Measurements from ENCODE around the gene NHEJ1. TPM values are rescaled to one million over a fixed set of nuclear protein-coding genes. Genes with fewer than 3 reads are reported as not detected.

The NHEJ1 gene
- total and polyA plus RNA-seq, 12 donors: 3.8 to 12.0 (median 7.1) TPM

GRCh38 chr2:219122202-219122980, 38.2 kb downstream of the NHEJ1 start:
- H3K4me1 ChIP-seq: peaks cover 0 to 50% (median 15%) of the 10 kb centered on the region in 9 donors
- whole genome bisulfite sequencing, 2 donors: 86 to 89% methylated on average over 5 of the region's 5 CpGs
- no peaks in the 10 kb centered on the region for H3K27me3 ChIP-seq
- no peak overlapping the region for H3K27ac ChIP-seq
- no peak for TF ChIP-seq CTCF (IDR thresholded peaks at IDR 0.05)
- intact Hi-C loops (cut with DNase I): no loop called here
- ATAC-seq (no peak), DNase-seq (no peak)
- H3K36me3 ChIP-seq: no peaks in the 10 kb centered on the region
- no peak overlapping the region for H3K4me3 ChIP-seq
- no peaks in the 10 kb centered on the region for H3K9me3 ChIP-seq

GRCh38 chr2:219120082-219120481, 40.5 kb downstream of the NHEJ1 start:
- Histone ChIP-seq H3K4me1 (peaks cover 0 to 31% (median 14%) of the 10 kb centered on the region in 9 donors), H3K9me3 (no peaks in the 10 kb centered on the region), H3K36me3 (no peaks in the 10 kb centered on the region), H3K27me3 (no peaks in the 10 kb centered on the region), H3K4me3 (no peak overlapping the region), H3K27ac (no peak overlapping the region)
- intact Hi-C loops (cut with DNase I): no loop called here
- TF ChIP-seq CTCF (IDR thresholded peaks at IDR 0.05): no peak
- no peak for DNase-seq
- ATAC-seq: no peak

- Histone ChIP-seq H3K4me3 (no peak overlapping the region), H3K9me3 (no peaks in the 10 kb centered on the region), H3K4me1 (peaks cover 0 to 26% (median 14%) of the 10 kb centered on the region in 9 donors), H3K27me3 (no peaks in the 10 kb centered on the region), H3K36me3 (no peaks in the 10 kb centered on the region), H3K27ac (no peak overlapping the region)
- peak; percentile 47 to 85 (median 77) for TF ChIP-seq CTCF (IDR thresholded peaks at IDR 0.05)
- intact Hi-C loops (cut with DNase I): loop anchor here (1.0 to 10.0 kb wide), 9 partner anchors 35 to 65 kb away; no protein-coding TSS in a partner anchor
- WGBS, 2 donors: 52 to 57% methylated on average over 7 of the region's 7 CpGs
- ATAC-seq (peak in 7 of 8 donors; percentile 62 to 92 (median 78)), DNase-seq (peak; percentile 39 to 70)
These were observed 41.1 kb downstream of the NHEJ1 start for GRCh38 chr2:219119422-219120043.

- peak overlapping the region in 1 of 10 donors; percentile 6 for H3K4me3 ChIP-seq
- 40 to 45% methylated on average over 12 of the region's 12 CpGs for WGBS, 2 donors
- H3K9me3 ChIP-seq: no peaks in the 10 kb centered on the region
- no peaks in the 10 kb centered on the region for H3K36me3 ChIP-seq
- DNase-seq: peak; percentile 30 to 41
- H3K4me1 ChIP-seq: peaks cover 0 to 15% (median 14%) of the 10 kb centered on the region in 9 donors
- TF ChIP-seq CTCF (IDR thresholded peaks at IDR 0.05): no peak
- ATAC-seq: peak; percentile 60 to 97 (median 80)
- H3K27ac ChIP-seq: no peak overlapping the region
- intact Hi-C loops (cut with DNase I): loop anchor here (2.0 to 10.0 kb wide), 8 partner anchors 36 to 64 kb away; no protein-coding TSS in a partner anchor
- H3K27me3 ChIP-seq: no peaks in the 10 kb centered on the region
These were observed 42.1 kb downstream of the NHEJ1 start for GRCh38 chr2:219118504-219118903.

All from heart right ventricle (tissue), 16 donors.